DOHH2 (cell line): ENCODE data around the gene SLC1A2.

Experiments
- CTCF ChIP-seq: fragments of 200-600 bp; sonication (generic); IDR thresholded peaks from one replicate; pipeline ENCODE4 v1.5.1; 2014; ENCODE audit warnings: antibody characterized with exemption, mild to moderate bottlenecking, low read depth, low read length; ENCODE audit not compliant: poor library complexity, severe bottlenecking
- EZH2phosphoT487 ChIP-seq: fragments of 200-600 bp; sonication (generic); IDR thresholded peaks from 2 replicates; pipeline ENCODE4 v1.6.1; 2017; ENCODE audit warnings: borderline replicate concordance, mild to moderate bottlenecking, antibody characterized with exemption, low read length, moderate library complexity, mixed read lengths

DNA sequence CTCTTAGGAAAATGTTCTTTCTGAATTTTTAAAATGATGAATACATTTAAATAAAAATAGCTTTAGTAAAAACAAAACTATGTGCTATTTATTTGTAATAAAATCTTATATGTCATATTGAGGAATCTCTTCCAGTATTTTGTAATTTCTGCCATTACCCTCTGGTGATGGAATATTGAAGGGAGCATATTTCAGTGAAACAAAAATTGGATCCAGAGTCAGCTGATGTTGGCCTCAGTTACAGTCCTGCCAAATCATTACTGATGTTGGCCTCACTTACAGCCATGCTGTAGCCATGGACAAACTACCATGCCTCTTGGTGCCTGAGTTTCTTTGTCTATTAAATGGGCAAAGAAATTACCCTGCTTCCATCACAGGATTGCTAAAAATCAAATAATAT lies 133.2 kb downstream of the SLC1A2 start:
- TF ChIP-seq CTCF (no peak), EZH2phosphoT487 (no peak)
